OCI-LY3 (cell line): ENCODE data around the gene RAI1.
"Not testable (repeated sequence)": the region's sequence is repeated elsewhere in the genome, so short reads cannot be mapped to it uniquely, and the experiment has no call there.

Experiments used
- H2AFZ ChIP-seq: fragments of 200-600, 300-600 bp; shearing (Covaris generic); 2 replicates; pipeline ENCODE4 v1.6.0; 2014; ENCODE audit warnings: antibody characterized with exemption, low read depth, low read length
- H3K27ac ChIP-seq: fragments of 200-600, 300-600 bp; sonication (generic); 2 replicates; pipeline ENCODE4 v1.5.1; 2014; ENCODE audit warnings: mild to moderate bottlenecking, low read length, moderate library complexity, mixed read lengths
- H3K27me3 ChIP-seq: fragments of 200-600, 300-600 bp; sonication (generic); 2 replicates; pipeline ENCODE4 v1.6.1; 2014; ENCODE audit warnings: low read depth, low read length, mixed read lengths
- H3K36me3 ChIP-seq: fragments of 200-600, 300-600 bp; sonication (generic); replicated peaks from 2 replicates; pipeline ENCODE3; 2014; ENCODE audit warnings: low read depth, low read length, mixed read lengths
- H3K4me1 ChIP-seq: fragments of 300-600, 200-600 bp; sonication (generic); 2 replicates; pipeline ENCODE4 v1.6.1; 2014; ENCODE audit warnings: low read length, mixed read lengths
- H3K4me2 ChIP-seq: fragments of 200-600, 300-600 bp; sonication (generic); 2 replicates; pipeline ENCODE4 v1.6.1; 2014; ENCODE audit warnings: low read length, mixed read lengths
- H3K4me3 ChIP-seq: fragments of 300-600, 200-600 bp; sonication (generic); 2 replicates; pipeline ENCODE4 v1.5.1; 2014; ENCODE audit warnings: antibody characterized with exemption, mild to moderate bottlenecking, low read length, moderate library complexity
- H3K79me2 ChIP-seq: fragments of 300-600, 200-600 bp; shearing (Covaris generic); 2 replicates; pipeline ENCODE4 v1.6.1; 2014; ENCODE audit warnings: mild to moderate bottlenecking, low read length, mixed read lengths
- H3K9ac ChIP-seq: fragments of 300-600, 200-600 bp; shearing (Covaris generic); 2 replicates; pipeline ENCODE4 v1.6.0; 2014; ENCODE audit warnings: mild to moderate bottlenecking, low read length, moderate library complexity
- H3K9me3 ChIP-seq: fragments of 200-600, 300-600 bp; shearing (Covaris generic); 2 replicates; pipeline ENCODE4 v1.6.1; 2014; ENCODE audit warnings: low read length, mixed read lengths; ENCODE audit not compliant: insufficient read depth
- H4K20me1 ChIP-seq: fragments of 200-600, 300-600 bp; sonication (generic); 2 replicates; pipeline ENCODE4 v1.6.1; 2016; ENCODE audit warnings: low read length, mixed read lengths; ENCODE audit not compliant: insufficient read depth
- EZH2phosphoT487 ChIP-seq: fragments of 200-600 bp; shearing (Covaris generic); IDR thresholded peaks from 2 replicates; pipeline ENCODE4 v1.6.1; 2018; ENCODE audit warnings: antibody characterized with exemption, mixed run types, low read depth
- TF ChIP-seq, protein P1 (sequence below): fragments of 200-600, 300-600 bp; sonication (generic); IDR thresholded peaks from 2 replicates; pipeline ENCODE4 v1.5.1; 2014; ENCODE audit warnings: antibody characterized with exemption, low read length, low read depth

RAI1 gene

DNA sequence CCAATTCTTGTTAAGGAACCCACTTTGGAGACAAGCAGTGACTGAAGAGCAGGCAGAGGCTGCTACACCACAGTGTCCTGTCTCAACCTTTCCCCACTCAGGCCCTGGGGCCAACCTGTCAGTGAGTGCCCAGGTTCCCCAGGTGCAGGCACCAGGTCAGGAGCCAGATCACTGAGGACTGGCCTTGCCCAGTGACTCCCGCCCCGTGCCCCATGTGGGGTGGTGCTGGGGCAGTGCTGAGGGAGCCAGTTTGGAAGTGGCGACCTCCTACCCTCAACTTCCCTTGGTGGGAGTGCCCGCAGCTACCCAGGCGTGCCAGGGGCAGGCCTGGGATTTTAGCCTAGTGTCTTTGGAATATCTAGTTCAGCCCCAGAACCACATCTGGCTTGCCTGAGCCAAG is 126.2 kb downstream of the RAI1 start:
- H3K27ac ChIP-seq, result no peak overlapping the region
- H3K79me2 ChIP-seq, result no peaks in the 10 kb centered on the region
- H3K9me3 ChIP-seq, result no peaks in the 10 kb centered on the region
- H3K27me3 ChIP-seq, result no peaks in the 10 kb centered on the region
- H3K36me3 ChIP-seq, result no peaks in the 10 kb centered on the region
- no peak overlapping the region for H3K4me3 ChIP-seq
- TF ChIP-seq EZH2phosphoT487, result no peak
- TF ChIP-seq, protein P1, sequence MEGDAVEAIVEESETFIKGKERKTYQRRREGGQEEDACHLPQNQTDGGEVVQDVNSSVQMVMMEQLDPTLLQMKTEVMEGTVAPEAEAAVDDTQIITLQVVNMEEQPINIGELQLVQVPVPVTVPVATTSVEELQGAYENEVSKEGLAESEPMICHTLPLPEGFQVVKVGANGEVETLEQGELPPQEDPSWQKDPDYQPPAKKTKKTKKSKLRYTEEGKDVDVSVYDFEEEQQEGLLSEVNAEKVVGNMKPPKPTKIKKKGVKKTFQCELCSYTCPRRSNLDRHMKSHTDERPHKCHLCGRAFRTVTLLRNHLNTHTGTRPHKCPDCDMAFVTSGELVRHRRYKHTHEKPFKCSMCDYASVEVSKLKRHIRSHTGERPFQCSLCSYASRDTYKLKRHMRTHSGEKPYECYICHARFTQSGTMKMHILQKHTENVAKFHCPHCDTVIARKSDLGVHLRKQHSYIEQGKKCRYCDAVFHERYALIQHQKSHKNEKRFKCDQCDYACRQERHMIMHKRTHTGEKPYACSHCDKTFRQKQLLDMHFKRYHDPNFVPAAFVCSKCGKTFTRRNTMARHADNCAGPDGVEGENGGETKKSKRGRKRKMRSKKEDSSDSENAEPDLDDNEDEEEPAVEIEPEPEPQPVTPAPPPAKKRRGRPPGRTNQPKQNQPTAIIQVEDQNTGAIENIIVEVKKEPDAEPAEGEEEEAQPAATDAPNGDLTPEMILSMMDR, result no peak
- H2AFZ ChIP-seq, result no peak overlapping the region
- H4K20me1 ChIP-seq, result no peaks in the 10 kb centered on the region
- peaks cover 2% of the 10 kb centered on the region; the same call in 1 of the 2 replicates for H3K4me1 ChIP-seq
- no peak overlapping the region for H3K4me2 ChIP-seq
- H3K9ac ChIP-seq, result no peak overlapping the region

DNA sequence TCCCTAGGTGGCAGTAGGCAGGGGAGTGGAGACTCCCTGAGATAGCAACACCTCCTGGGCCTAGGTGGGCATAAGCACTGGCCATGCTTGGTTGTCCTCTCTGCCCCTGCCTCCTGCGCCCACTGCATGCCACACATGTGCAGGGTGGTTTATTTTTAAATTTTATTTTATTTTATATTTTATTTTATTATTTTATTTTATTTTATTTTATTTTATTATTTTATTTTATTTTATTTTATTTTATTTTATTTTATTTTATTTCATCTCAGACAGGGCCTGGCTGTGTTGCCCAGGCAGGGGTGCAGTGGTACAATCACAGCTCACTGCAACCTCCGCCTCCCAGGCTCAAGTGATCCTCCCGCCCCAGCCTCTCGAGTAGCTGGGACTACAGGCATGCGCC is 126.9 kb downstream of the RAI1 start:
- not testable (repeated sequence) for H3K4me1 ChIP-seq, H3K4me3 ChIP-seq, H3K27ac ChIP-seq, H4K20me1 ChIP-seq, H2AFZ ChIP-seq, H3K9ac ChIP-seq, H3K27me3 ChIP-seq, H3K4me2 ChIP-seq, H3K36me3 ChIP-seq, H3K9me3 ChIP-seq, H3K79me2 ChIP-seq

DNA sequence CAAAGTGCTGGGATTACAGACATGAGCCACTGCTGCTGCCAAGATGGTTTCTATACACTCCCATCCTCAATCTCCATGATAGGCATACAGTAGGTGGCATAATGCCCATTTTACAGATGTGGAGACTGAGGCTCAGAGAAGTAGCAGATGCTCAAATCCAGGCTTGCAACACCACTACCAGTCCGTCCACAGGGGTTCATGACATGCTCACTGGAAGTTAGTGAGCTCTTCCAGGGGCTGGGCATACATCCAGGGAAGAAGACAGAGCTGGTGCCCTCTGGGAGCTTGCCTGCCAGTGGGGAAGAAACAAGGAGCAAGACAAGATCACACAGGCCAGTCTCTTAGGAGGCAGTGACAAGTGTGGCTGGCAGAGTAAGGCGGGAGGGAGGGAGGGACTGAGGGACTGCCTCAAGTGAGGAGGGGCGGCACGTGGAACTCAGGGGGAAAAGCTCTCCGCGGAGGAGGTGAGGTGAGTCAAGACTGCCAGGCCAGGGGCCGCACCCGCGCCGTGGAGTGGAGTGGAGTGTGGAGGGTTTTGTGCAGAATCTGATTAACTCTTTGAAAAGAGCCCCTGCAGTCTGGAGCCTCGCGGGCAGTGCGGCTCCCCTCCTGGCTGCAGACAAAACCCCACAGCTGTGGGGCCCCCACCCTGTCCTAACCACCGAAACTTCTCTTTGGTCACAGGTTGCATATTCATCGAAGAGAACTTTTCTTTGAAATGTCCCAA is 127.6 kb downstream of the RAI1 start:
- Histone ChIP-seq H3K9ac (no peak overlapping the region), H3K9me3 (no peaks in the 10 kb centered on the region), H3K4me2 (no peak overlapping the region), H4K20me1 (no peaks in the 10 kb centered on the region), H3K4me1 (peaks cover 2% of the 10 kb centered on the region; the same call in 1 of the 2 replicates), H3K36me3 (no peaks in the 10 kb centered on the region), H3K79me2 (no peaks in the 10 kb centered on the region), H2AFZ (no peak overlapping the region), H3K27me3 (no peaks in the 10 kb centered on the region), H3K4me3 (no peak overlapping the region), H3K27ac (no peak overlapping the region)
- TF ChIP-seq EZH2phosphoT487, result no peak
- TF ChIP-seq, protein P1, result no peak

DNA sequence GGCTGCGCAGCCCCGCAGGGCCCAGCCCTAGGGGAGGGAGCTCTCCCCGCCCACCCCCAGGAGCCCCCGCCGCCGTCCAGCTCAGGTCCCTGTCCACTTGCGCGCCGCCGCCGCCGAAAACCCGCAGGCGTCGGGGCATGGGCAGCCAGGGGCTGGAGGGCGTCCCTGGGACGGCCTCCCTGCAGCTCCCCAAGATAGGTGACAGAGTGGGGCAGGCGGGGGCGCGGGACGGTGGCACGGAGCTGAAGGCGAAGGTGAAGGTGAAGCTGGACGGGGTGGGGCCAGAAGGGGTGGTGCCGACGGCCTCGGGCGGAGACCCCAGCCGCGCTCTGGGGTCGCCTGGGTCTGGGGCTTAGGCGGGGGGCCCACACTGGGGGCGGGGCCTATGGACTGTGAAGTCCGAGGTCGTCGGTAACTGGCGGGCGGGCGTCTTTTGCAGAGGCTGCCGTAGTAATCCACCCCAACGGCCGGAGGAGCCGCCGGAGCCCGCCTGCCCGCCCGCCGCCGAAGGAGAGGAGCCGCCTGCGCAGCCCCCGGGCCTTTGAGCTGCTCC is 128.3 kb downstream of the RAI1 start:
- TF ChIP-seq EZH2phosphoT487, result no peak
- TF ChIP-seq, protein P1, result no peak
- no peak overlapping the region for H3K4me3 ChIP-seq
- H3K27me3 ChIP-seq, result no peaks in the 10 kb centered on the region
- no peak overlapping the region for H3K4me2 ChIP-seq
- H3K79me2 ChIP-seq, result no peaks in the 10 kb centered on the region
- no peak overlapping the region for H3K9ac ChIP-seq
- H3K27ac ChIP-seq, result no peak overlapping the region
- no peaks in the 10 kb centered on the region for H4K20me1 ChIP-seq
- H3K36me3 ChIP-seq, result no peaks in the 10 kb centered on the region
- no peak overlapping the region for H2AFZ ChIP-seq
- no peaks in the 10 kb centered on the region for H3K9me3 ChIP-seq
- peaks cover 2% of the 10 kb centered on the region; the same call in 1 of the 2 replicates for H3K4me1 ChIP-seq
